Skeletal muscle satellite cell (primary cell): ENCODE measurements around the gene TEC.
"Not testable (repeated sequence)": the region's sequence is repeated elsewhere in the genome, so short reads cannot be mapped to it uniquely, and the experiment has no call there.

Source experiments
- H3K27me3 ChIP-seq: 2 replicates; pipeline ENCODE4 v1.7.0; 2013; ENCODE audit warnings: low read length; ENCODE audit not compliant: control insufficient read depth, insufficient read depth
- H3K36me3 ChIP-seq: 2 replicates; pipeline ENCODE4 v1.7.0; 2013; ENCODE audit warnings: mild to moderate bottlenecking, control low read depth, low read length; ENCODE audit not compliant: insufficient read depth
- H3K4me1 ChIP-seq: 2 replicates; pipeline ENCODE4 v1.7.0; 2013; ENCODE audit warnings: low read length; ENCODE audit not compliant: control insufficient read depth, insufficient read depth
- H3K4me2 ChIP-seq: 2 replicates; pipeline ENCODE4 v1.7.0; 2013; ENCODE audit warnings: mild to moderate bottlenecking, low read length
- H3K4me3 ChIP-seq: 2 replicates; pipeline ENCODE4 v1.7.0; 2013; ENCODE audit warnings: low read length
- H3K9ac ChIP-seq: 2 replicates; pipeline ENCODE4 v1.7.0; 2013; ENCODE audit warnings: mild to moderate bottlenecking, low read depth, low read length, moderate library complexity
- H3K9me3 ChIP-seq: replicated peaks from 2 replicates; pipeline ENCODE4 v1.7.0; 2013; ENCODE audit warnings: mild to moderate bottlenecking, control low read depth, low read length

TEC gene

GRCh38 chr4:48235050-48235449, 34.6 kb downstream of the TEC start:
- H3K4me1 ChIP-seq, result no peaks in the 10 kb centered on the region
- no peak overlapping the region for H3K9ac ChIP-seq

GRCh38 chr4:48234575-48234974, 35.1 kb downstream of the TEC start:
- Histone ChIP-seq H3K9ac (no peak overlapping the region), H3K27me3 (no peaks in the 10 kb centered on the region), H3K36me3 (no peaks in the 10 kb centered on the region), H3K9me3 (no peaks in the 10 kb centered on the region), H3K4me1 (no peaks in the 10 kb centered on the region), H3K4me3 (no peak overlapping the region), H3K4me2 (no peak overlapping the region)

More at GRCh38 chr4:48235050-48235449, 34.6 kb downstream of the TEC start:
- Histone ChIP-seq H3K27me3 (no peaks in the 10 kb centered on the region), H3K4me2 (no peak overlapping the region), H3K4me3 (no peak overlapping the region), H3K36me3 (no peaks in the 10 kb centered on the region), H3K9me3 (no peaks in the 10 kb centered on the region)

GRCh38 chr4:48228949-48229348, 40.7 kb downstream of the TEC start:
- H3K36me3 ChIP-seq, result no peaks in the 10 kb centered on the region
- H3K9ac ChIP-seq, result no peak overlapping the region
- no peaks in the 10 kb centered on the region for H3K27me3 ChIP-seq
- no peak overlapping the region for H3K4me3 ChIP-seq
- no peaks in the 10 kb centered on the region for H3K9me3 ChIP-seq
- no peak overlapping the region for H3K4me2 ChIP-seq
- peaks cover 2% of the 10 kb centered on the region for H3K4me1 ChIP-seq

GRCh38 chr4:48227662-48228061, 42.0 kb downstream of the TEC start:
- Histone ChIP-seq H3K9me3 (no peaks in the 10 kb centered on the region), H3K4me2 (no peak overlapping the region), H3K9ac (no peak overlapping the region), H3K4me1 (peaks cover 9% of the 10 kb centered on the region), H3K4me3 (no peak overlapping the region), H3K27me3 (no peaks in the 10 kb centered on the region), H3K36me3 (no peaks in the 10 kb centered on the region)

- H3K27me3 ChIP-seq, result no peaks in the 10 kb centered on the region
- H3K4me1 ChIP-seq, result peaks cover 9% of the 10 kb centered on the region
- H3K36me3 ChIP-seq, result no peaks in the 10 kb centered on the region
- H3K9ac ChIP-seq, result no peak overlapping the region
- H3K4me3 ChIP-seq, result no peak overlapping the region
- H3K4me2 ChIP-seq, result no peak overlapping the region
- H3K9me3 ChIP-seq, result no peaks in the 10 kb centered on the region
These were observed 43.4 kb downstream of the TEC start for GRCh38 chr4:48226199-48226598.

- no peak overlapping the region for H3K4me3 ChIP-seq
- H3K4me2 ChIP-seq, result no peak overlapping the region
- peaks cover 9% of the 10 kb centered on the region for H3K4me1 ChIP-seq
- no peaks in the 10 kb centered on the region for H3K27me3 ChIP-seq
- H3K9ac ChIP-seq, result no peak overlapping the region
- no peaks in the 10 kb centered on the region for H3K36me3 ChIP-seq
- no peaks in the 10 kb centered on the region for H3K9me3 ChIP-seq
These were observed 44.1 kb downstream of the TEC start for GRCh38 chr4:48225368-48226141.

GRCh38 chr4:48224606-48225005, 45.0 kb downstream of the TEC start:
- Histone ChIP-seq H3K9ac (no peak overlapping the region), H3K4me3 (no peak overlapping the region), H3K4me2 (no peak overlapping the region), H3K4me1 (peaks cover 9% of the 10 kb centered on the region), H3K27me3 (no peaks in the 10 kb centered on the region), H3K9me3 (no peaks in the 10 kb centered on the region), H3K36me3 (no peaks in the 10 kb centered on the region)

- no peak overlapping the region for H3K9ac ChIP-seq
- no peaks in the 10 kb centered on the region for H3K9me3 ChIP-seq
- peaks cover 9% of the 10 kb centered on the region for H3K4me1 ChIP-seq
- H3K36me3 ChIP-seq, result no peaks in the 10 kb centered on the region
- no peaks in the 10 kb centered on the region for H3K27me3 ChIP-seq
- no peak overlapping the region for H3K4me2 ChIP-seq
- no peak overlapping the region for H3K4me3 ChIP-seq
These were observed 45.9 kb downstream of the TEC start for GRCh38 chr4:48223633-48224295.

GRCh38 chr4:48222491-48222890, 47.1 kb downstream of the TEC start:
- Histone ChIP-seq H3K9ac (no peak overlapping the region), H3K9me3 (no peaks in the 10 kb centered on the region), H3K36me3 (no peaks in the 10 kb centered on the region), H3K4me3 (no peak overlapping the region), H3K27me3 (no peaks in the 10 kb centered on the region), H3K4me1 (peaks cover 9% of the 10 kb centered on the region), H3K4me2 (no peak overlapping the region)

- H3K4me1 ChIP-seq, H3K36me3 ChIP-seq, H3K4me2 ChIP-seq, H3K4me3 ChIP-seq, H3K27me3 ChIP-seq, H3K9ac ChIP-seq, H3K9me3 ChIP-seq: not testable (repeated sequence)
These were observed 50.2 kb downstream of the TEC start for GRCh38 chr4:48219430-48219829.

- H3K4me2 ChIP-seq, result no peak overlapping the region
- no peaks in the 10 kb centered on the region for H3K9me3 ChIP-seq
- no peaks in the 10 kb centered on the region for H3K4me1 ChIP-seq
- H3K9ac ChIP-seq, result no peak overlapping the region
- H3K27me3 ChIP-seq, result no peaks in the 10 kb centered on the region
- H3K36me3 ChIP-seq, result no peaks in the 10 kb centered on the region
- H3K4me3 ChIP-seq, result no peak overlapping the region
These were observed 53.1 kb downstream of the TEC start for GRCh38 chr4:48216563-48216962.

GRCh38 chr4:48215977-48216376, 53.7 kb downstream of the TEC start:
- no peaks in the 10 kb centered on the region for H3K4me1 ChIP-seq
- no peak overlapping the region for H3K9ac ChIP-seq
- H3K9me3 ChIP-seq, result no peaks in the 10 kb centered on the region
- H3K36me3 ChIP-seq, result no peaks in the 10 kb centered on the region
- H3K4me3 ChIP-seq, result no peak overlapping the region
- no peak overlapping the region for H3K4me2 ChIP-seq
- H3K27me3 ChIP-seq, result no peaks in the 10 kb centered on the region
